Uterus (tissue), 4 donors: Measurements from ENCODE around the gene C1orf146. TPM values are rescaled to one million over a fixed set of nuclear protein-coding genes. Genes with fewer than 3 reads are reported as not detected.

Experiments
- DNase-seq, 2 donors: peaks; one replicate each; pipeline ENCODE4 v3.0.0-alpha.2; 2019 to 2020
- H3K27ac ChIP-seq, 2 donors: fragments of 200-600 bp; sonication (generic); 1 replicate in 1 of 2; 2 replicates in 1 of 2; pipeline ENCODE4 v1.5.1; 2016 to 2018
- H3K27me3 ChIP-seq, 2 donors: fragments of 200-600 bp; sonication (generic); one replicate each; pipeline ENCODE4 v1.5.1; 2018 to 2019; ENCODE audit warnings: control low read depth in 1 of 2
- H3K36me3 ChIP-seq, 2 donors: fragments of 200-600 bp; sonication (generic); one replicate each; pipeline ENCODE4 v1.5.1; 2019; ENCODE audit warnings: control low read depth in 1 of 2
- H3K4me1 ChIP-seq, 2 donors: fragments of 200-600 bp; sonication (generic); one replicate each; pipeline ENCODE4 v1.5.1; 2018 to 2019; ENCODE audit warnings: control low read depth in 1 of 2
- H3K4me3 ChIP-seq, 2 donors: fragments of 200-600 bp; sonication (generic); 1 replicate in 1 of 2; 2 replicates in 1 of 2; pipeline ENCODE4 v1.5.1; 2018 to 2019; ENCODE audit warnings: mild to moderate bottlenecking in 1 of 2
- H3K9me3 ChIP-seq, 2 donors: fragments of 200-600 bp; sonication (generic); one replicate each; pipeline ENCODE4 v1.5.1; 2019; ENCODE audit warnings: control low read depth in 1 of 2
- POLR2A ChIP-seq, 2 donors: fragments of 450-650 bp; IDR thresholded peaks; one replicate each; pipeline ENCODE4 v1.6.1; 2016; ENCODE audit warnings: antibody characterized with exemption in 2 of 2, mild to moderate bottlenecking in 1 of 2, moderate library complexity in 1 of 2
- intact Hi-C: fragments of 100-400 bp; cut with DNase I; formaldehyde crosslinking; loops from one replicate; pipeline ENCODE4 v1.15.1; 2023; ENCODE audit warnings: low total_unique reads
- total RNA-seq, 4 donors: library from RNA; depleted of rRNA in 3 of 4; stranded (reverse); fragments of >200 nt in 3 of 4; gene quantifications; one replicate each; pipeline versions ENCODE4 v1.1.0 to v1.2.4, GENCODE V29; 2014 to 2023
- TF ChIP-seq, protein P1 (sequence below), 4 experiments: fragments of 200-600 bp in 2 of 4; fragments of 450-650 bp in 2 of 4; sonication (generic) in 2 of 4; IDR thresholded peaks; one replicate each; pipeline ENCODE4 v1.5.1; 2016 to 2019; ENCODE audit warnings: antibody characterized with exemption in 4 of 4, mild to moderate bottlenecking in 2 of 4, moderate library complexity in 1 of 4
- donor health status: DM: yes; HTN: yes; CAD: no.

Gene C1orf146
- total RNA-seq, 4 donors from 2014 or later: not detected

DNA sequence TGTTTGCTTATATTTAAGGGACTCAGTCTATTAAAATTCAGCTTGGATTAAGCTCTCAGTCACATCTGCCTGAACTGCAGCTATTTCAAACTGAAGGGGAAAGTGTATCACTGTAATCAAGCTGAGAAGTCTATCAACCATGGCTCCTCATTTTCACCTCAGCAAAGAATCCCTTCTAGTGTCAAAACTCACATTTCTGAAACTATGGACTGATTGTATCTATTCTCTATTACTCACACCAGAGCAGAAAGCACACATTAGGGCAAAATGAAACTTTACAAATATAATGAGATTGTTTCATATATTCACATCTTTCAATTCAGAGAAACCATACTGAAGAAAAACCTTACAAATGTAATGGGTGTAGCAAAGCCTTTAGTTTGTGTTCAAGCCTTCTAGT, 14.6 kb upstream of the C1orf146 start:
- Histone ChIP-seq H3K9me3 (no peaks in the 10 kb centered on the region), H3K27ac (no peak overlapping the region), H3K4me3 (no peak overlapping the region), H3K27me3 (no peaks in the 10 kb centered on the region), H3K4me1 (no peaks in the 10 kb centered on the region), H3K36me3 (no peaks in the 10 kb centered on the region)
- no peak for DNase-seq
- TF ChIP-seq POLR2A (IDR thresholded peaks at IDR 0.05): no peak
- intact Hi-C loops: no loop called here

DNA sequence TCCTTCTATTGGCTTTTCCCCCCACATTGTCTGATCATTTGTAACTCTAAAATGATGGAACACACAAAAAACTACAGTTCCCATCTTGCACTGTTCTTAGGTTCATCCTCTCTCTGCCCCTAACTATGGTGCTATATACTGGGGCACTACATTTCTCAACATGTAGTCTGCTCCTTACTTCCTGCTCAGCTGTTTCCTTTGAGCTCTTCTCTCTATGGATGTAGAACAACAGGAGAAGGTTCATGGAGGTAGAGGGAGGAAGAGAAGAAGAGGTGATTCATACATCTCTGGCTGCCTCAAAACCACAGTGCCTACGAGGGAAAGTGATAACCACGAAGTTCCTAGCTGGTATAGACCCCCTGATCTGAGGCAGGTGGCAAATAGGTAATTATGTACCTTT, 7.0 kb upstream of the C1orf146 start:
- no peaks in the 10 kb centered on the region for H3K36me3 ChIP-seq
- TF ChIP-seq, protein P1, sequence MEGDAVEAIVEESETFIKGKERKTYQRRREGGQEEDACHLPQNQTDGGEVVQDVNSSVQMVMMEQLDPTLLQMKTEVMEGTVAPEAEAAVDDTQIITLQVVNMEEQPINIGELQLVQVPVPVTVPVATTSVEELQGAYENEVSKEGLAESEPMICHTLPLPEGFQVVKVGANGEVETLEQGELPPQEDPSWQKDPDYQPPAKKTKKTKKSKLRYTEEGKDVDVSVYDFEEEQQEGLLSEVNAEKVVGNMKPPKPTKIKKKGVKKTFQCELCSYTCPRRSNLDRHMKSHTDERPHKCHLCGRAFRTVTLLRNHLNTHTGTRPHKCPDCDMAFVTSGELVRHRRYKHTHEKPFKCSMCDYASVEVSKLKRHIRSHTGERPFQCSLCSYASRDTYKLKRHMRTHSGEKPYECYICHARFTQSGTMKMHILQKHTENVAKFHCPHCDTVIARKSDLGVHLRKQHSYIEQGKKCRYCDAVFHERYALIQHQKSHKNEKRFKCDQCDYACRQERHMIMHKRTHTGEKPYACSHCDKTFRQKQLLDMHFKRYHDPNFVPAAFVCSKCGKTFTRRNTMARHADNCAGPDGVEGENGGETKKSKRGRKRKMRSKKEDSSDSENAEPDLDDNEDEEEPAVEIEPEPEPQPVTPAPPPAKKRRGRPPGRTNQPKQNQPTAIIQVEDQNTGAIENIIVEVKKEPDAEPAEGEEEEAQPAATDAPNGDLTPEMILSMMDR (IDR thresholded peaks at IDR 0.05): no peak
- no peak for TF ChIP-seq POLR2A (IDR thresholded peaks at IDR 0.05)
- no peak for DNase-seq
- H3K27ac ChIP-seq: no peak overlapping the region
- intact Hi-C loops: no loop called here
- no peaks in the 10 kb centered on the region for H3K27me3 ChIP-seq
- no peaks in the 10 kb centered on the region for H3K9me3 ChIP-seq
- H3K4me1 ChIP-seq: no peaks in the 10 kb centered on the region
- no peak overlapping the region for H3K4me3 ChIP-seq

GRCh38 chr1:92211166-92211565, 6.5 kb upstream of the C1orf146 start:
- Histone ChIP-seq H3K27me3 (no peaks in the 10 kb centered on the region), H3K4me3 (no peak overlapping the region), H3K4me1 (no peaks in the 10 kb centered on the region), H3K36me3 (no peaks in the 10 kb centered on the region), H3K9me3 (no peaks in the 10 kb centered on the region), H3K27ac (no peak overlapping the region)
- intact Hi-C loops: no loop called here
- no peak for DNase-seq
- TF ChIP-seq, protein P1 (IDR thresholded peaks at IDR 0.05): no peak
- TF ChIP-seq POLR2A (IDR thresholded peaks at IDR 0.05): no peak

DNA sequence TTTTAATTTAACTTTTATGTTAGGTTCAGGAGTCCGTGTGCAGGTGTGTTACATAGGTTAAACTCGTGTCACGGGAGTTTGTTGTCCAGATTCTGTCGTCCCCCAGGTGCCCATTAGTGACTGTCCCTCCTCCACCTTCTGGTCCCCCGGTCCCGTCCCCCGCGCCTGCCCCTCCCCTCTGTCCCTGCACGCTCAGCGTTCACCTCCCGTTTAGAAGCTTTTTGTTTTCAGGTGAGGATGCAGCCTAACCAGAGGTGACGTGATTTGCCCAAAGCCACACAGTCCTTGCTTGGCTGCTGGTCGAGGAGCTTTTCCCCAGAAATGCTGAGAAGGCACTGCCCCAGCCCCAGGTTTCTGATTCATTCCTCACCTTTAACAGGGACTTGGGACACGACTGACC, 844 bp downstream of the C1orf146 start:
- no peak for DNase-seq
- H3K4me3 ChIP-seq: no peak overlapping the region
- no peak for TF ChIP-seq POLR2A (IDR thresholded peaks at IDR 0.05)
- TF ChIP-seq, protein P1 (IDR thresholded peaks at IDR 0.05): no peak
- H3K36me3 ChIP-seq: no peaks in the 10 kb centered on the region
- no peaks in the 10 kb centered on the region for H3K9me3 ChIP-seq
- no peaks in the 10 kb centered on the region for H3K27me3 ChIP-seq
- intact Hi-C loops: no loop called here
- no peaks in the 10 kb centered on the region for H3K4me1 ChIP-seq
- H3K27ac ChIP-seq: no peak overlapping the region

- DNase-seq: no peak
Observed at GRCh38 chr1:92219028-92219427, 1.3 kb downstream of the C1orf146 start.

More at GRCh38 chr1:92219028-92219427, 1.3 kb downstream of the C1orf146 start:
- Histone ChIP-seq H3K27me3 (no peaks in the 10 kb centered on the region), H3K9me3 (no peaks in the 10 kb centered on the region), H3K4me3 (no peak overlapping the region), H3K27ac (no peak overlapping the region), H3K4me1 (no peaks in the 10 kb centered on the region), H3K36me3 (no peaks in the 10 kb centered on the region)
- TF ChIP-seq, protein P1 (IDR thresholded peaks at IDR 0.05): no peak
- no peak for TF ChIP-seq POLR2A (IDR thresholded peaks at IDR 0.05)
- intact Hi-C loops: no loop called here
